ENCODE data around the gene MIGA1. TPM values are rescaled to one million over a fixed set of nuclear protein-coding genes. Genes with fewer than 3 reads are reported as not detected.
"Not testable (repeated sequence)": the region's sequence is repeated elsewhere in the genome, so short reads cannot be mapped to it uniquely, and the experiment has no call there.

Gene MIGA1
- total and polyA plus RNA-seq, 9 of the 15 experiments (the other 6 are each of a cell fraction or from before 2014, with no cell fraction given), result 1.6 to 5.1 (median 2.9) TPM

- H3K27ac ChIP-seq (ENCODE audit: extremely low read depth, low read depth, low read length); ATAC-seq; BruUV-seq (replicated peaks); H3K4me1 ChIP-seq (replicated peaks in 1 of 2; ENCODE audit: control insufficient read depth in 2 of 2, insufficient read depth in 2 of 2, low read length in 2 of 2); H3K4me2 ChIP-seq (ENCODE audit: insufficient read depth, low read length); in situ Hi-C loops (cut with MboI); H3K79me2 ChIP-seq (ENCODE audit: control insufficient read depth, insufficient read depth, low read length); H4K20me1 ChIP-seq (replicated peaks; ENCODE audit: control insufficient read depth, insufficient read depth, low read length); DNase-seq (ENCODE audit: extremely low read depth in 1 of 4, low spot score in 3 of 4); FAIRE-seq; H2AFZ ChIP-seq (ENCODE audit: low read depth, low read length); CTCF ChIA-PET (ENCODE audit: low intra/inter-chr PET ratio); H3K9ac ChIP-seq (ENCODE audit: insufficient read depth in 1 of 2, low read depth in 2 of 2, low read length in 2 of 2); intact Hi-C loops (cut with micrococcal nuclease); H3K36me3 ChIP-seq (ENCODE audit: control insufficient read depth, insufficient read depth, low read length); H3K27me3 ChIP-seq (ENCODE audit: control insufficient read depth in 2 of 2, insufficient read depth in 2 of 2, low read length in 2 of 2); H3K9me1 ChIP-seq (ENCODE audit: control insufficient read depth, insufficient read depth, low read length); H3K9me3 ChIP-seq (replicated peaks; ENCODE audit: control insufficient read depth, insufficient read depth, low read depth, low read length); H3K4me3 ChIP-seq; POLR2A ChIA-PET: not testable (repeated sequence)
- TF ChIP-seq ZBTB33 (CRISPR knock-in tag; IDR thresholded peaks at IDR 0.05), result peak; percentile 88
- peak; percentile 55; the same call in 1 of the 2 replicates for TF ChIP-seq CHAMP1 (IDR thresholded peaks at IDR 0.05)
- WGBS (ENCODE audit: insufficient coverage, low coverage, missing lambda C conversion rate), result 67% methylated on average over 5 of the region's 5 CpGs
Observed at GRCh38 chr1:77918918-77919317, 139.5 kb downstream of the MIGA1 start.

Data from K562 (cell line).